Type B pancreatic cell (in vitro differentiated cells): ENCODE measurements around the gene KIF5B. TPM values are rescaled to one million over a fixed set of nuclear protein-coding genes. Genes with fewer than 3 reads are reported as not detected.
"Not testable (repeated sequence)": the region's sequence is repeated elsewhere in the genome, so short reads cannot be mapped to it uniquely, and the experiment has no call there.

Experiments used
- DNase-seq: peaks from one replicate; pipeline ENCODE4 v3.0.0; 2021; ENCODE audit warnings: mixed read lengths; ENCODE audit not compliant: unreplicated experiment; ENCODE audit errors: extremely low spot score
- H3K27ac Mint-ChIP-seq: 2 replicates; pipeline ENCODE4 v1.8.0; 2021; ENCODE audit warnings: mild to moderate bottlenecking, mixed read lengths
- H3K27me3 Mint-ChIP-seq: 2 replicates; pipeline ENCODE4 v1.8.0; 2021; ENCODE audit warnings: mixed read lengths
- H3K36me3 Mint-ChIP-seq: 2 replicates; pipeline ENCODE4 v1.8.0; 2021; ENCODE audit warnings: mixed read lengths
- H3K4me1 Mint-ChIP-seq: one replicate; pipeline ENCODE4 v1.8.0; 2021; ENCODE audit warnings: mixed read lengths; ENCODE audit not compliant: unreplicated experiment
- H3K4me3 Mint-ChIP-seq: 2 replicates; pipeline ENCODE4 v1.8.0; 2021; ENCODE audit warnings: mild to moderate bottlenecking, mixed read lengths
- H3K9me3 Mint-ChIP-seq: 2 replicates; pipeline ENCODE4 v1.8.0; 2021; ENCODE audit warnings: mixed read lengths
- CTCF ChIP-seq: fragments of 200-600 bp; sonication (generic); conservative IDR thresholded peaks from 2 replicates; pipeline ENCODE4 v1.5.0; 2021; ENCODE audit warnings: antibody characterized with exemption, mild to moderate bottlenecking
- long read RNA-seq: library from polyadenylated mRNA; unstranded; transcript quantifications from one replicate; pipeline ENCODE4 v2.0.0, GENCODE V29; 2020
- total RNA-seq: library from RNA; stranded (reverse); gene quantifications from 2 replicates; pipeline ENCODE4 v1.2.1, GENCODE V29; 2021; ENCODE audit warnings: low replicate concordance

The KIF5B gene
- 88.3 and 95.7 TPM in 2 replicates for total RNA-seq
- long read RNA-seq, partial matches to known transcripts, result 151 of 179 reads
- long read RNA-seq, other reads (novel, unspliced or antisense), result 28 of 179 reads

GRCh38 chr10:32056136-32057035 lies at the start of gene KIF5B:
KIF5B (minus strand) TSS chr10:32056425; CDS start chr10:32055973, 452 bp downstream.
- H3K36me3 Mint-ChIP-seq, result no peaks in the 10 kb centered on the region
- peak; percentile 3 for TF ChIP-seq CTCF
- peak; percentile 93 for DNase-seq
- H3K4me3 Mint-ChIP-seq, result peak within 1 kb of the TSS; percentile 98
- peaks cover 32% of the 10 kb centered on the region for H3K4me1 Mint-ChIP-seq
- H3K9me3 Mint-ChIP-seq, result no peaks in the 10 kb centered on the region
- H3K27ac Mint-ChIP-seq, result peak within 1 kb of the TSS; percentile 97
- no peaks in the 10 kb centered on the region for H3K27me3 Mint-ChIP-seq

- Mint-ChIP-seq H3K36me3 (no peaks in the 10 kb centered on the region), H3K9me3 (no peaks in the 10 kb centered on the region), H3K4me1 (no peaks in the 10 kb centered on the region), H3K4me3 (no peak overlapping the region), H3K27ac (no peak overlapping the region), H3K27me3 (no peaks in the 10 kb centered on the region)
- TF ChIP-seq CTCF, result no peak
- no peak for DNase-seq
Observed at GRCh38 chr10:32105782-32106382, 49.7 kb upstream of the KIF5B start.

- Mint-ChIP-seq H3K36me3 (no peaks in the 10 kb centered on the region), H3K4me1 (no peaks in the 10 kb centered on the region), H3K9me3 (no peaks in the 10 kb centered on the region), H3K27me3 (no peaks in the 10 kb centered on the region), H3K27ac (no peak overlapping the region), H3K4me3 (no peak overlapping the region)
- no peak for DNase-seq
- TF ChIP-seq CTCF, result no peak
Observed at GRCh38 chr10:32104622-32105509, 48.6 kb upstream of the KIF5B start.

GRCh38 chr10:32104181-32104580 lies 48.0 kb upstream of the KIF5B start:
- peaks cover 3% of the 10 kb centered on the region for H3K9me3 Mint-ChIP-seq
- H3K4me1 Mint-ChIP-seq, result no peaks in the 10 kb centered on the region
- no peaks in the 10 kb centered on the region for H3K36me3 Mint-ChIP-seq
- DNase-seq, result no peak
- H3K4me3 Mint-ChIP-seq, result no peak overlapping the region
- no peak overlapping the region for H3K27ac Mint-ChIP-seq
- H3K27me3 Mint-ChIP-seq, result no peaks in the 10 kb centered on the region
- TF ChIP-seq CTCF, result no peak

- H3K27ac Mint-ChIP-seq, result no peak overlapping the region
- no peaks in the 10 kb centered on the region for H3K27me3 Mint-ChIP-seq
- H3K4me3 Mint-ChIP-seq, result no peak overlapping the region
Observed at GRCh38 chr10:32103721-32104120, 47.5 kb upstream of the KIF5B start.

GRCh38 chr10:32098566-32099259 lies 42.5 kb upstream of the KIF5B start:
- not testable (repeated sequence) for H3K4me3 Mint-ChIP-seq, H3K4me1 Mint-ChIP-seq, H3K9me3 Mint-ChIP-seq, DNase-seq, H3K27me3 Mint-ChIP-seq, H3K36me3 Mint-ChIP-seq, H3K27ac Mint-ChIP-seq

More at GRCh38 chr10:32103721-32104120, 47.5 kb upstream of the KIF5B start:
- Mint-ChIP-seq H3K4me1 (no peaks in the 10 kb centered on the region), H3K9me3 (peaks cover 6% of the 10 kb centered on the region), H3K36me3 (no peaks in the 10 kb centered on the region)
- TF ChIP-seq CTCF, result no peak
- no peak for DNase-seq
